GM21723 (cell line): ENCODE results near the gene ARHGAP42.
"Not testable (repeated sequence)": the region's sequence is repeated elsewhere in the genome, so short reads cannot be mapped to it uniquely, and the experiment has no call there.

ENCODE experiments used
- ATAC-seq: cut with Tn5 transposase; IDR thresholded peaks from one replicate; pipeline ENCODE4 v1.9.1; 2021; ENCODE audit warnings: mild to moderate bottlenecking, moderate library complexity; ENCODE audit not compliant: unreplicated experiment

Gene ARHGAP42

GRCh38 chr11:100863080-100863581 is 176.0 kb downstream of the ARHGAP42 start:
- peak; percentile 84 for ATAC-seq

- ATAC-seq = no peak
These were observed 178.5 kb downstream of the ARHGAP42 start for GRCh38 chr11:100865443-100866065.

- peak; percentile 59 for ATAC-seq
These were observed 179.4 kb downstream of the ARHGAP42 start for GRCh38 chr11:100866453-100866852.

GRCh38 chr11:100867606-100868005 is 180.5 kb downstream of the ARHGAP42 start:
- no peak for ATAC-seq

GRCh38 chr11:100869328-100869727 is 182.2 kb downstream of the ARHGAP42 start:
- no peak for ATAC-seq

- ATAC-seq = no peak
These were observed 183.1 kb downstream of the ARHGAP42 start for GRCh38 chr11:100870138-100870537.

- no peak for ATAC-seq
These were observed 186.1 kb downstream of the ARHGAP42 start for GRCh38 chr11:100872951-100873740.

GRCh38 chr11:100874203-100874602 is 187.1 kb downstream of the ARHGAP42 start:
- no peak for ATAC-seq

GRCh38 chr11:100875521-100875869 is 188.4 kb downstream of the ARHGAP42 start:
- no peak for ATAC-seq

- ATAC-seq = peak; percentile 88
These were observed 189.9 kb downstream of the ARHGAP42 start for GRCh38 chr11:100876815-100877520.

GRCh38 chr11:100878474-100878873 is 191.4 kb downstream of the ARHGAP42 start:
- ATAC-seq = no peak

GRCh38 chr11:100882957-100883356 is 195.9 kb downstream of the ARHGAP42 start:
- no peak for ATAC-seq

GRCh38 chr11:100883830-100884229 is 196.7 kb downstream of the ARHGAP42 start:
- ATAC-seq = no peak

GRCh38 chr11:100887659-100888058 is 200.6 kb downstream of the ARHGAP42 start:
- no peak for ATAC-seq

GRCh38 chr11:100888836-100889235 is 201.7 kb downstream of the ARHGAP42 start:
- no peak for ATAC-seq

GRCh38 chr11:100889758-100890157 is 202.7 kb downstream of the ARHGAP42 start:
- no peak for ATAC-seq

- ATAC-seq = no peak
These were observed 203.7 kb downstream of the ARHGAP42 start for GRCh38 chr11:100890789-100891188.

GRCh38 chr11:100892886-100893285 is 205.8 kb downstream of the ARHGAP42 start:
- ATAC-seq = no peak

GRCh38 chr11:100895449-100895848 is 208.4 kb downstream of the ARHGAP42 start:
- no peak for ATAC-seq

GRCh38 chr11:100895976-100896375 is 208.9 kb downstream of the ARHGAP42 start:
- ATAC-seq = not testable (repeated sequence)

GRCh38 chr11:100901471-100901870 is 214.4 kb downstream of the ARHGAP42 start:
- ATAC-seq = not testable (repeated sequence)
